Astrocyte of the cerebellum (primary cell): Measurements from ENCODE around the gene HECTD3.

Experiments used
- DNase-seq: peaks from one replicate; pipeline ENCODE4 v3.0.0-alpha.2; 2011; ENCODE audit warnings: low read depth
- H3K4me3 ChIP-seq: 2 replicates; pipeline ENCODE4 v1.5.1; 2011; ENCODE audit warnings: mild to moderate bottlenecking, low read depth, low read length, moderate library complexity
- in situ Hi-C: cut with HindIII; loops from 2 replicates; pipeline ENCODE4 v1.10.0; 2017; ENCODE audit warnings: low sequenced_read_pairs
- TF ChIP-seq, protein P1 (sequence below): IDR thresholded peaks from 2 replicates; pipeline ENCODE4 v1.5.1; 2012; ENCODE audit warnings: low read length, low read depth, moderate library complexity, mild to moderate bottlenecking; ENCODE audit errors: missing control alignments

Gene HECTD3

DNA sequence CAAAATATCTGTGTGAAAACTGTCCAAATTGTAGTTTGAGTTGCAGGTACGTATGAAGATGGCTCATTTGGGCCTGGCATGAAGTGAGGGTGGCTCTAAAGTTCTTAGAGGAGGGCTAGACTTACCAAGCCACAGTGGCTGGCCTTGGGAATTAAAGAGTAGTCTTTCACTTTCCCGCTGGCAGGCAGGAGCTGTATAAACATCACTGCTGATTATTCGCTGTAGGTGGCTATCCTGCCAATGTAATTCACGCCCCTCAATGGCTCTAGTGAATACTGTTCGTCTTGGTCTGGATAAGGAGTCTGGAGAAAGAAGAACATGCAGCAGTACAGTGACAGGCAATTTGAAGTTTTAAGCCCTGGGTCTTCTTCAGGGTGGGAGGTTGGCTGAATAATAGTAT, 32.0 kb upstream of the HECTD3 start:
- no peak overlapping the region for H3K4me3 ChIP-seq
- TF ChIP-seq, protein P1, sequence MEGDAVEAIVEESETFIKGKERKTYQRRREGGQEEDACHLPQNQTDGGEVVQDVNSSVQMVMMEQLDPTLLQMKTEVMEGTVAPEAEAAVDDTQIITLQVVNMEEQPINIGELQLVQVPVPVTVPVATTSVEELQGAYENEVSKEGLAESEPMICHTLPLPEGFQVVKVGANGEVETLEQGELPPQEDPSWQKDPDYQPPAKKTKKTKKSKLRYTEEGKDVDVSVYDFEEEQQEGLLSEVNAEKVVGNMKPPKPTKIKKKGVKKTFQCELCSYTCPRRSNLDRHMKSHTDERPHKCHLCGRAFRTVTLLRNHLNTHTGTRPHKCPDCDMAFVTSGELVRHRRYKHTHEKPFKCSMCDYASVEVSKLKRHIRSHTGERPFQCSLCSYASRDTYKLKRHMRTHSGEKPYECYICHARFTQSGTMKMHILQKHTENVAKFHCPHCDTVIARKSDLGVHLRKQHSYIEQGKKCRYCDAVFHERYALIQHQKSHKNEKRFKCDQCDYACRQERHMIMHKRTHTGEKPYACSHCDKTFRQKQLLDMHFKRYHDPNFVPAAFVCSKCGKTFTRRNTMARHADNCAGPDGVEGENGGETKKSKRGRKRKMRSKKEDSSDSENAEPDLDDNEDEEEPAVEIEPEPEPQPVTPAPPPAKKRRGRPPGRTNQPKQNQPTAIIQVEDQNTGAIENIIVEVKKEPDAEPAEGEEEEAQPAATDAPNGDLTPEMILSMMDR, result no peak
- no peak for DNase-seq
- in situ Hi-C loops, result no loop called here

DNA sequence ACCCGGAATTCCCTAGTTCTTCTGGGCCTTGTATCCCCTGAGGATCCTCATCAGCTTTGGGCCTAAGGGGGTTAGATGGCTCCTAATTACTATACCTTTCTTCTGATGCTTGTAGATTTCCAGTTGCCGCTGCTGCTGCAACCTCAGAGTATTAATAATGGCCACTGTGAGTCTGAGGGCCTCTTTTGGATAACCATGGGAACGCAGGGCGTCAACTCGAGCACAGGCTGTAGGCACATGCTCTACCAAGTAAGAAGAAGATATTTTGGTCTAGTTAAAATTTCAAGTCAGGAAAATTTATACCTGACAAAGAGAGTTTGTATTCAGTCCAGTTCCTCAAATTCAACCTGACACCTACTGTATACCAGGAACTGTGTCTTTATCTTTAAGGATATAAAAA, 29.2 kb upstream of the HECTD3 start:
- H3K4me3 ChIP-seq, result no peak overlapping the region
- TF ChIP-seq, protein P1, result no peak
- no peak for DNase-seq
- in situ Hi-C loops, result no loop called here

DNA sequence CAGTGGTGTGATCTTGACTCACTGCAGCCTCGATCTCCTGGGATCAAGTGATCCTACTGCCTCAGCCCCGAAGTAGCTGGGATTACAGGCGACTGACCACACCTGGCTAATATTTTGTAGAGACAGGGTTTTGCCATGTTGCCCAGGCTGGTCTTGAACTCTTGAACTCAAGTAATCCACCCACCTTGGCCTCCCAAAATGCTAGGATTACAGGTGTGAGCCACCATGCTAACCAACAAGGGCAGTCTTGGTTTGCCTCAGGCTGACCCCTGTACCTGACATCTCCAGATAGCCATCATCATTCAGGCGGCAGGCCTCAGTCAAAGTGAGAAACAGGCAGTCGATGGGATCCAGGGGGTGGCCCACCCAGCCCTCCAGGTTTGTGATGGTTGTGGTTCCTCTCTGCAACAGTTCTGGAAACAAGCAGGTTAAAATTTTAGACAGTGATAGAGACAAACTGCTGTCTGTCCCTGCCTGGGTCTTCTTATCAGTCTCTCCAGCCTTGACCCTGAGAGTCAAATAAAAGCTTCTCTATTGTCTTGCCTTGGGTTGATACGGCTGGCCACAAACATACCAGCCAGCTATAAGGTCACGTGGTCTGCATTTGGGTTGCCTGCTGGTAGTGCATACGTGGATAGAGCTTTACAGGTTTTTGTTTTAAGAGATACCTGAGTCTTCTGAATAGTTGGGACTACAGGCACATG, 27.7 kb upstream of the HECTD3 start:
- TF ChIP-seq, protein P1, result no peak
- no peak overlapping the region for H3K4me3 ChIP-seq
- no peak for DNase-seq
- in situ Hi-C loops, result no loop called here

DNA sequence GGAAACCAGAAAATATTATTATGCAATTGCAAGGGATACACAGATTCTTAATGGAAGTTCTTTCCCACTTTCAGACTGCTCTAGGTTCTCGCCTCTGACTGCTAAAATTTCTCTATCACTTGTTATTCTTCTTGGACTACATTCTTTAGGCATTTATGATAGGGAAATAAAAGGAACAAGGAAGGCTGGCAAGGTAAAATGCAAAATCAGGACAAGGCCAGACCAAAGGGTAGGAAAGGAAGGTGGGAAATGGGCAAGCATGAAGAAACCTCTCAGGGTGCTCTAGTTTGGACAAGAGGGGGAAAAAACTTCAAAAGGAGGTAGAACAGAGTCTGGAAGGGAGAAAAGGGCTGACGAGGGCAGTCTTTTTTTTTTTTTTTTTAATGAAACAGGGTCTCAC, 27.1 kb upstream of the HECTD3 start:
- DNase-seq, result no peak
- in situ Hi-C loops, result no loop called here
- no peak overlapping the region for H3K4me3 ChIP-seq
- TF ChIP-seq, protein P1, result no peak

DNA sequence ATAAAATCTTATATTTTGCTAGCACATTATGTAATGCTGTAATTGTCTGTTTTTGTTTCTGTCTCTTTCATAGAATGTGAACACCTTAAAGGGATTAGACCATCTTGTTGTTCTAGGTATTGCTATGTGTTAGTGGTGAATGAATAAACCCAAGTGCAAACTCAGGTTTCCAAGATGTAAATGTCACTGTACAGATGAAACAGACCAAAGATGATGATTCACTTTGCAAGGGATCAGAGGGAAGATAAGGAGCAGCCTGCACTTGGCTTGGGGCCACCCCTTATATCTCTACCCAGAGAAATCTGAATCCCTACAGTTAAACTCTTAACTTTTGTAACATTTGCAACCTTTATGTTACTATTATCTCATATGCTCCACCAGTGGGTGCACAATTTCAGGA, 26.3 kb upstream of the HECTD3 start:
- in situ Hi-C loops, result no loop called here
- H3K4me3 ChIP-seq, result no peak overlapping the region
- TF ChIP-seq, protein P1, result no peak
- DNase-seq, result no peak

DNA sequence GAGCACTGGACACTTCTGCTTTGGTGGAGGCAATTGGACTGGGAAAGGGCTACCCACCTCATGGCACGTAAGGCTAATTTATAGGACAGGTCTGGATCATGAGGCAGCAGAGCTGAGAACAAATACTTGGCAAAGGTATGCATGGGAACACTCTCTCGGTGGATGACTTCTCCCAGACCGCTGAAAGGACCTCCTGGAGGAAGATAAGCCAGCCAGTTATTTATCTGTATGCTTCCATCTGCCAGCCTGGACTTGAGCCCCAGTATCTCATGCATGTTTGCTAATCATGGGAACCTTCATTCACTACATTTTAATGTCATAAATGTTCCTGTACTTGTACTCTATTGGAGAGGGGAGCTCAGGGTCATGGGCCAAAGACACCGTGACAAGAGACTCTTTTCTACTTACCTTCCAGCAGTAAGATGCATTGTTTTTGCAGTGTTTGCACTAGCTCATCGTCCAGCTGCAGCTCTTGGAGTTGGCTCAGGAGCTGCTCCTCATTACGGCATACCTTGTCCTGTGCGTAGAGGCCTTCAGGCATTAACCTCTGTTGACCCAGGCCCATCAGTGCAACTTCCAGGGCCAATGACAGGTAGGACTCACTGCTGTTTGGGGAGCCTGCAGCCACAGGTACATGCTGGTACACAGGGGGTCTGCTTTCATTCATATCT, 24.6 kb upstream of the HECTD3 start:
- in situ Hi-C loops, result no loop called here
- no peak overlapping the region for H3K4me3 ChIP-seq
- TF ChIP-seq, protein P1, result no peak
- no peak for DNase-seq
